AG20443 (cell line): ENCODE measurements around the gene CTNNA3.

Experiments used
- DNase-seq: peaks from one replicate; pipeline ENCODE4 v3.0.0; 2012; ENCODE audit warnings: low spot score, mixed read lengths

The CTNNA3 gene

DNA sequence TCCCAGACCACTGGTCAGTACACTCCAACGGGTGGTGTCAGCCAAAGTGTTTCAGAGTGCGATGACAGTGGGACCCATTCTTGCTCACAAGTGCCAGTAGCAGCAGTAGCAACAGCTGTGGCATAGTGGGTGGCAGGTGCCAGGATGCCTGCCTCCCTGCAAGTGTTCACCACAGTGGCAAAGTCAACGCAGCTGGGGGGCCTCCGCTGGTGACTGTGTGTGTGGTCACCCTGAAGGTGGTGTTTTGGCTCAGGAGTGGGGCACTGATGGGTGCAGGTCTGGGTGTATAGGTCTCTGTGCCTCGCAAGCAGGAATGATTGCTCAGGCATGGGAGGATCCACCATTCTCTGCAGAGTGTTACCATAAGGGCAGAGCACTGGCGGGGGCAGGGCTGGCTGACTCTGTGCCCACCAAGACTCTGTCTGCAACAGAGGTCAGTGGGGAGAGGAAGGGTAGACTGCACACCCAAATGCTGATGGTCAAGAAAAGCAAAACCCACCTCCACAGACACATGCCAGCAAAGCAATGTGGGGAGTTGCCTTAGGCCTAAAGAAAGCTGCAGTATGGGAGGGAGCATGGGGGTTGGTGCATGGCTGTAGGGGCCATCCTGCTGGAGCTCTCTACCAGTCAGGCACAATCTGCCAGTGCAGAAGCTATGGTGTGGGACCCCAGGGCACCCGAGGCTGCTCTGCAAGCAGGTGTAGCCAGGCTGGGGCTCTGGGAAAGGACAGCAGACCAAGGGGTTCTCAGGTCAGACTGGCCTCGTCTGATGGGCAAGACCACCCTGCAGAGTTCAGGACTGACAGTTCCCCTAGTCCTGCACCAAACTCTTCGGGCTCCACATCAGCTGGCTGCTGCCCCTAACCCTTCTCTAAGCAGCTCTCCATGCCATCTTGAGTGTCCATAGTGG is 368.1 kb downstream of the CTNNA3 start:
- no peak for DNase-seq

DNA sequence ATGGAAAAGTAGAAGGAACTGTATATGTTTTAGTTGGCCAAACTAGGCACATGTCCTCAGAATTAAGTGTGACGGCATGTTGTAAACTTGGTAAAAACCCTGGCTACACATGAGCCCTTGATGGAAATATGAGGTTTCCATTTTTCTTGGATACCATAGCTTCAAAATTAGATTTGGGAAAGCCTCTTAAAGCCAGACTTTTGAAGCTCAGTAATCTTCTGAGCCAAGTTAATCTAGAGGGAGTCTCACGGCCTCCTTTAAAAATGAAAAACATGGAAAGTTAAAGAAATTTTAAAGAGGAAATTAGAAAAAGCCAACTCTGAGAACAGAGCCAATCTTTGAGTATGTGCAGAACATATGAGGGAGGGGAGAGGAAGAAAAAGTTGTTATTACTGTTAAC is 376.0 kb downstream of the CTNNA3 start:
- DNase-seq: no peak

DNA sequence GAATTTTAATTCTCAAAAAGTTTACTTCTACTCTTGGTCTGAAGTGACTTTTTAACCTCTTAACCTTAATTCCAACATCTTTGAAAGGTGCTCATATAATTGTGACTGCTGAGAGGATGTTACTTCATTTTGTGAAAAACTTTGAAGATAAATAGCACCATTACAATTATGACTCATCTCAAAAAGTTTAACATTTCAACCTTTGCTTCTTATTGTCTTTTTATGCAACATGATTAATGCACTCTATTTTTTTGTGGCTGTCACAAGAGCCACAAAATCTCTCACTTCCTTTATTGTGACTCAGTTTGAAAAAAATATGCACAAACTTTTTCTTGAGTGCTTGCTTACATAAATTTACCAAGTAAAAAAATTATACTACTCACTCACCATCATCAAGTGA is 387.1 kb downstream of the CTNNA3 start:
- no peak for DNase-seq

DNA sequence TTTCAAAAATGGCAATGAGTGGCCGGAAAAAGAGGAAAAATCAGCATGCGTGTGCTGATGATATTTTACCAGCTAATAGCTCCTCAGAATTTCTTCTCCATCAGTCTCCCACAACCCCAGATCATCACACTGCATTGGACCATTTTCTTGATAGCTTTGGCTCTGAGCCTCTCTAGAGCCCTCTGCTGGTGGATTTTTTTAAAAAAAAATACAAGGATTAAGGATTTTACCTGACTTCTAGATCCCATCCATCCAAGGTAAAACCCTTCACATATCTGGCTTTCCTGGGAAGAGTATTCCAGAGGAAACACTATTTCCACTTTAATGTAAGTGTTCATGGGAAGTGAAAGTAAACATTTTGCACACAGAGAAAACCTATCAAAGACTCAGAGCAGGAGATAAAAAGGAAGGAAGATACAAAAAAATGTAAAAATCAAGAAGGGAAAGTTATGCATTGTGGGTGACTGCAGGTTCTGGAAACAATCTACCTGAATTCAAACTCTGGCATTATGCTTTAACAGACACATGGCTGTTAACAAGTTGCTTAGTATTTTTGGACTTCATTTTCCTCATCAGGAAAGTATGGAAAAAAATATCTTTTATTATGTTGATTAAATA is 389.3 kb downstream of the CTNNA3 start:
- DNase-seq: peak; percentile 8

DNA sequence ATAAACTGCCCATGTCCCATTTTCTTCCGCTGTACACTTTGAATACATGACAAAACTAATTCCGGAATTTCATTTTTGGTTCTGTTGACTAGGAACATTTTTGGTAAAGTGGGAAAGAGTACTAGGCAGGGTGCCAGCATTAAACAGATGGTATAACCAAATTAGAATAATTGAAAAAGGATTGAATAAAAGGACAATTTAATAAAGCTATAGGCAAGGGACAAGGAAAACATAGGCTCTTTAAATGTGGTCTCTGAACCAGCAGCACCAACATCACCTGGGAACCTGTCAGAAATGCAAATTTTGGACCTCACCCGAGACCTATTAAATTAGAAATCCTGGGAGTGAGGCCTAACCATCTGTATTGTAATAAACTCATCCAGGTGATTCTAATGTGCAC is 393.3 kb downstream of the CTNNA3 start:
- DNase-seq: no peak

DNA sequence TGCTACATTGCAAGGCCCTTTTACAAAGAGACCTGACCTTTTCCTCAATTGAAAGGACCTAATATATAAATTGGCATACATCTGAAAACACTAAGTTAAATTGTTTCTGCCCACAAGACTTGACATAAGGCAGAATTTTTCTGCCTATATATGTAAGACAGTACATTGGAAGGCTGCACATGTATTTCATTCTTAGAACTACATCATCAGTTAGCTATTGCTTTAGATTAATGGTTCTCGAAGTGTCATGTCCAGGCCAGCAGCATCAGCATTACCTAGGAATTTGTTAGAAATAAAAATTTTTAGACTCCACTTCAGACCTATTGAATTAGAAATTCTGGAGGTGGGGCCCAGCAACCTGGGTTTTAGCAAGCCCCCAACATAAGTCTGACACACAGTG is 396.2 kb downstream of the CTNNA3 start:
- no peak for DNase-seq

DNA sequence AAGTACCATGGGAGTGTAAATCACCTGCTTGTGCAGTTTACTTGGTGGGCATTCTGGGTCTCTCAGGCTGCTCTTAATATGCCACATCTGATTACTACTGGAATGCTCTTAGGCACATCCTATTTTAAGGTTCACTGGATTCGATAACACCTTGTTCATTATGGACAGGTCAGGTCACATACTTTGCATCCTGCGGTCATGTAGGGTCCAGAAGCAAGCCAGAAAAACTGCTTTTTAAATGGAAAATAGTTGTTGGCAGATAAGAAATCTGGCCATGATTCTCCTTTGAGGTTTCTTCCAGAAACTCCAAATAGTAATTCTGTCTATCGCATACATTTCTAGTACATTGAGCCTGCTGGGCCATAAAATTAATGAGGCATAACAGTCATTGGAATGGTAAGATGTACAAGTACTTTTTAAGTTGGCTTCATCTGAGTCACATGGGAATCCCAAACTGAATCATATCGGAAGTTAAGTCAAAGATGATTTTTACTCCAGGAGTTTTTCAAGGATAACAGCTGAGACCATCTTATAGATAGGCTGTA is 398.3 kb downstream of the CTNNA3 start:
- no peak for DNase-seq

DNA sequence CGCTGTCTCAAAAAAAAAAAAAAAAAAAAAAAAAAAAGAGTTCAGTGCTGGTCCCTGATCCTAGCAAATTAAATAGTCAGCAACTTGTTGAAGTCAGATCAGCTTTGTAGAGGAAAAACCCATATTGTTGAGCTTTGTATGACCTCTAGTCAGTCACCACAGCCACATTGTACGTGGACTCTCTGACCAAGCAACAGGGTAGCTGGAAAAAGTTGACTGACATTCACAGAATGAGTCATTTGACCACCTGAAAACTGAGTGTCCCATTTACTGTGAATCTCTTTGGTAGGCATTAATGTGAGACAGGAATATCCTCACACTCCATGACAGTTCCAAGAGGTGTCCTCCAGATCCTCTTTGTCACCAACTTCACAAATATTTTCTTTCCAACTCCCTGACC is 399.1 kb downstream of the CTNNA3 start:
- DNase-seq: no peak

DNA sequence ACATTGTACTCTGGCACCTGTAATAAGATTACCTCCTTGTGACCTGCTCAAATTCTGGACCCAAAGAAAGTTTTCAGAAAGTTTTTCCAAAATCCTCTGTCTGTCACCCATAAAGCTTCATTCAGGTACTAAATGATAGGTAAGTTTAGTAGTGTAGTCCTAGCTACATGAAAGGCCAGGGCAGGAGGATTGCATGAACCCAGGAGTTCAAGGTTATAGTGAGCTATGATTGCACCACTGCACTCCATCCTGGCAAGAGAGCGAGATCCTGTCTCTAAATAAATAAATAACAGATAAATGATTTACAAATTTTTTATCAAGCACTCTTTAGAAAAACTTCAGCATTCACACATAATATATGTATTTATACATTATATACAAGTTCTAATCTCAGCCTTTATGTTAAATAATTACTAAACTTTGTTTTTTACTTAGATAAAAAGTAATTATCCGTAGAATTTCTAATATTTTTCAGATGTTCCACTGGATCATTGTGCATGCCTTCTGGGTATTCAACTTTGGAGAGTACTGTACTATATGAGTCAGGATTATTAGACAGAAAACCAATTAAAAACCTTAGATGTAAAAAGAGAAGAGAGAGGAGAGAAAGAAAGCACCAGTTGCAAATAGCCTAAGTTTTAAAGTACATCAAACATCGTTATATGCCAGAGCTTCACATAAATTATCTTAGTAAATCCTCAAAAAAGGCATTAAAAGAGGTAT is 407.1 kb downstream of the CTNNA3 start:
- DNase-seq: no peak

DNA sequence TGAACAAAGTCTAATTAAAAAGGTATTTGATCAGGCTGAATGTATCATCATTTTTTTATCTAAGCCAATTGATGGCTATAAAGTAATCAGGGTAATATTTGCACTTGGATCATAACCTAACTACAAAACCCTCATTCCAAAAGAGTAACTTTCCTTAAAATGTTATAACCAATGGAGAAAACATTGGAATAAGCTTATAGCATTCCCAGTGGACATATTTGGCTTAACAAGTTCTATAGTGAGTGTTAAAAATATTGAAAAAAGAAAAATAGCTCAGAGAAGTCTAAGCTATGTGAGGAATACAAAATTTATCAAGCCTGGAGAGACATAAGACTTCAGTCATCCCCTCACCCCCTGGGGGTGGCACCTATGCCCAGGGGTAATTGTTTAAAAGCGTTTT is 411.4 kb downstream of the CTNNA3 start:
- no peak for DNase-seq

DNA sequence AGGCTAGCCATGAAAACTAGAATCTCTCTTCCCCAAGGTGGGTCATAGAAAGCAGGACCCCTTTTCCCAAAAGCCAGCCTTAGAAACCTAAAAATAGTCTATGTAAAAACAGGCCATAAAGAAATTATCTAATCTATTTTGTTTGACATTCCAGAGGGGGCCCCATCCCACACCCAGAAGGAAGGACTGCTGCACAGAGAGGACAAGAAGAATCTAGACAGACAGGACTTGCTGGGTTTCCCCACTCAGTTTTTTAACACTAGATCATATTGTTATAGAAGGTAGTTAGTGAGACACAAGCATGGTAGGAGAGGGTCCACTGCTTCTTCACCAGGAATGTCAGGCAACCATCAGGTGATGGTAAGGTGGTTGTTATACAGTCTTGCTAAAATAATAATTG is 413.1 kb downstream of the CTNNA3 start:
- DNase-seq: no peak

DNA sequence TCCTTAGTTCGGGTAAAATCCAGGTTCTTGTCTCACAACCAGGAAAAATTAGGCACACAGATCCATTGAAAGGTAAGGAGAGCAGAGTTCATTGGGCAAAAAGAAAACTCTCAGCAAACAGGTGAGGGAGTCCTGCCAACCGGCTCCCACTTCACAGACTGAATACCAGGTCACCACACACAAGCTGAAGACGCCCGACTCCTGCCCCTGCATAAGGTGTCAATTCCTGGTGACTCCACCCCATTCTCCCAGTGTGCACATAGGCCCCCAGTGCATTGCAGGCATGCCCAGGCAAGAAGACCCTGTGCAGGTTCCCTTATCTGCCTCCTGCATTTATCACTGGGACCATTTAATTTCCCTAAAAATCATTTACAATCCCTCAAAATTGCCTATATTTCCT is 415.6 kb downstream of the CTNNA3 start:
- DNase-seq: no peak

DNA sequence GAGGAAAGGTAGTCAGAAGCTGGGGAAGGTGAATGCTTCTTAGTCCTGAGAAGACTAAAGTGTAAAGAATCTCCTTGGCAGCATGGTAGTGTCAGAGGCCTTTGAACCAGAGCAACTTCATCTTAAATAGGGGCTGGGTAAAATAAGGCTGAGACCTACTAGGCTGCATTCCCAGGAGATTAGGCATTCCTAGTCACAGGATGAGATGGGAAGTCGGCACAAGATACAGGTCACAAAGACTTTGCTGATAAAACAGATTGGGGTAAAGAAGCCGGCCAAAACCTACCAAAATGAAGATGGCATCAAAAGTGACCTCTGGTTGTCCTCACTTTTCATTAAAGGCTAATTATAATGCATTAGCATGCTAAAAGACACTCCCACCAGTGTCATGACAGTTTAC is 418.6 kb downstream of the CTNNA3 start:
- no peak for DNase-seq

DNA sequence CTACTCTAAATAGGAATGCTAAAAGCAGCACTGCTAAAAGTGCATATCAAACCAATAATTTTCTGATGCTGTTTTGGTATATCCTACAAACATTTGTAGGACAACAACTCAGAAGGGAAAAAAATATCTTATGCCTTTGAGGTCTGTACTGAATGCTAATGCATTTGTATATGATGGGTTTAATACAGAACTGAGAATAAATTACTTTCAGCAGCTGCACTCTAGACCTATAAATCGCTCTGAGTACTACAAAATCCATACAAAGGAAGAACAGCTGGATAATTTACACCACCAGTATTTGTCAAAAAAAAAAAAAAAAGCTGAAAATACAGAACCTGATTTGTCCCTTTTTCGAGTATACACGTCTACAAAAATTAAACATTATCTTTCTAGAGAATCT is 426.2 kb downstream of the CTNNA3 start:
- DNase-seq: no peak

DNA sequence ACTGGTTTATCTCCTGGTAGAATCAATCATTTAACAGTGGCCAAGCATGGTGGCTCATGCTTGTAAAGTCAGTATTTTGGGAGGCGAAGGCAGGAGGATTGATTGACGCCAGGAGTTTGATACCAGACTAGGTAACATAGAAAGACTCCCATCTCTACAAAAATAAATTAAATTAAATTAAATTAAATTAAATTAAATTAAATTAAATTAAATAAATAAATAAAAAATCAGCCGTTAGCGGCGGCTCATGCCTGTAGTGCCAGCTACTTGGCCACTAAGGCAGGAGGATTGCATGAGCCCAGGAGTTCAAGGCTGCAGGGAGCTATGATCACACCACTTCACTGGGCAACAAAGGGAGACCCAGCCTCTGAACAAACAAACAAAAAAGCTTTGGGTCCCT is 427.8 kb downstream of the CTNNA3 start:
- DNase-seq: no peak

DNA sequence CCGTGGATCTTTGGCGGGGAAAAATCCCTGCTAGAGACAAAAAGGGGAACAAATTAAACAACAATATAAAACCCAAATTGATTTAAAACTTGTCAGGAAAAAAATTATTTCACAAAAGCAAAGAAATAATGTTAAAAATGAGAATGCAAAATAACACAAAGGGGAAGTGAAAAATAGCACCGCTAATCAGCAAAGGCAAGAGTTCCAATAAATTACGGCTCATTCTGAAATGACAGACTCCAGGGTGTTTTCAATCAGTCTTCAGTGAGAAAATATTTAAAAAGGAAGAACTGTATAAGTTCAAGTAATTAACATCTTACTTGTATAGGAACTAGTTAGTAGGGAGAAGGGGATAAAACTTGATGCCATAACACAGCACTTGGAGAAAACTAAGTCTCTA is 433.3 kb downstream of the CTNNA3 start:
- no peak for DNase-seq

DNA sequence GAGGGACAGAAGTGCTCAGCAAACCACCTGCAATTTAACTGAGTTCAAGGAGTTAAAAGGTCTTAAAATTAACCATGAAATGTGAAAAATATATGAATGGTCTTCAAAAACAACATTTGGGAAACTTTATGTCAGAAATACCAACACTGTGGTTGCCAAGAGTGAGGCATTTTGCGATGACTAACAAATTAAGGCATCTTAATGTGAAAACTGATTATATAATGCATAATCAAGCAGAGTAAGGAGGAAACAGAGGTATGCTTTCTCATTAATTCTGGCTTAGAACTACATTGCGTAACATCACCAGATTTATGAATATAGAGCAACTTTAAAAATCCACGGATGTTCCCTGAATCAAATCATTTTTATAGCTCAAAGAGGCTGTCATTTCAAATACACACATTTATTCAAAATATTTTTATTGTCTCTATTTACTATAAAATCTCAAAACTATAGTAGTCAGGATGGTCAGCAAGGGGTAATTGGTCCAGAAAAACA is 434.6 kb downstream of the CTNNA3 start:
- no peak for DNase-seq

DNA sequence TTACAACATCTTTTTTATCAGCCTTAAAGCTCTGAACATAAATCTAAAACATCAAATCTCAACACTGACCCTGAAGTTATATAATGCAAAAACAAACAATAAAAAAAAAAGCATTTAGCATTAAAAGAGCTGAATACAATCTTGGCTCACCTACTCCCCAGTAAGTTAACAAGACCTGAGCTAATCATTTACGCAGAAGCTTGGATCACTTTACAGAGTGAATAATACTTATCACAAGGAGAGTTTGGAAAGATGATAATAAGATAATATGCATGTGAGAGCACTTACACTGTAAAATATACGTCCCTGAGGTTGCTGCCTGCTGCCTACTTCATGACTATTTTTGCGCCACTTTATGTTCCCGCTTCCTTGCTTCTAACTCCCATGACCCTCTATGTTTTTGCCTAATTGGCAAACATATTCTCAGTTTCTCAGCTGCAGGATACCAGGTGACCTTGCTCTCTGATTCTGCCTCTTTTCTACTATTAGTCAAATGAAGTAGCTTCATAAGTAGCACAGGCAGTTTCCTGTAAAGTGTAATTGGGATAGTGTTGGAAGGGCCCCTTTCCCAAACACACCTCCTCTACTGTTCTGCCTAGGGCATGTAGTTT is 436.6 kb downstream of the CTNNA3 start:
- no peak for DNase-seq

DNA sequence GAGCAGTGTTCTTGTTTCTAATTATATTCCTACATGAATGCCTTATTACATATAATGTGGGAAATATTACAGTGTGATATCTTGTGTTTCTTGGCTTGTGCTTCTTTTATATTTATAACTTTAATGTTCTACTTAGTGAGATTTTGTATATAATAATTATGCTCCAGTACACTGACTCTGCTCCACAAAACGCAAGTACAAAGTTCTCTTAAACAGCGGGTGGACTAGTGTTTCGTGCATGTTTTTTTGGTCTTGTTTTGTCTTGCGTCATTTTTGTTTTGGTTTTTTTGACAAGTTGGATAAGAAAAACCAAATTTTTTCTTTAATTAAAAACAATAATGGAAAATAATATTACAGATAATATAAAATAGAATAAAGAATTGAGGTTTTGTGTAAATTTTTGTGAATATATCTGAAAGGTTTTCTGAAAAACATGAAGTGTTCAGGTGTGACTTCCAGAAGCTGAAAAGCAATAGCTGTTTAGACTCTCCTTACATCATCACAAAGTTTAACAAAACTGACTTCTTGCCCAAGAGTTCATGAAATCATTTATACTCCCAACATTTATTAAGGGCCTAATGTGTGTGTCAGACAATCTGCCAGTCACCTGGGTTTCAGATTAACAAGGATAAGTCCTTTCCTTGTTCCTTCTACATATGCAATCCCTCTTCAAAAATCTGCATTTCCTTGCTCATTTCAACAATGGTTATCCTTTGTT is 438.4 kb downstream of the CTNNA3 start:
- DNase-seq: no peak

DNA sequence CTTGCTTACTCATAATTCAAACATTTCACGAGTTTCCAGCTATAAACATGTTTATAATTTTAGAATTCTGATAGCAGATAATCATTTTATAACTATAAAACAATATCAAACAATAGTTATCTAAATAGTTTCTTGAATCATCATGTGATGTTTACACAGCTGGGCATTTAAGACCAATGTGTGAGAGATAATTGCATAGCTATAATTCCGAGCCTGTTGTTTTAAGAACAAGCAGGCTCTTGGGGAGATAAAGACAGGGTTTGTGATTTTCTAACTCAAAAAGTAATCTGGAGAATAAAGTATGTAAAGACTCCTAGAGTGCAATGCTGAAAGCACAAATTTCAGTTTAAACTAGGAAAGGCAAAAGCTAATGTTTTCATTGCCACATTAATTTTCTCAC is 439.0 kb downstream of the CTNNA3 start:
- DNase-seq: no peak

DNA sequence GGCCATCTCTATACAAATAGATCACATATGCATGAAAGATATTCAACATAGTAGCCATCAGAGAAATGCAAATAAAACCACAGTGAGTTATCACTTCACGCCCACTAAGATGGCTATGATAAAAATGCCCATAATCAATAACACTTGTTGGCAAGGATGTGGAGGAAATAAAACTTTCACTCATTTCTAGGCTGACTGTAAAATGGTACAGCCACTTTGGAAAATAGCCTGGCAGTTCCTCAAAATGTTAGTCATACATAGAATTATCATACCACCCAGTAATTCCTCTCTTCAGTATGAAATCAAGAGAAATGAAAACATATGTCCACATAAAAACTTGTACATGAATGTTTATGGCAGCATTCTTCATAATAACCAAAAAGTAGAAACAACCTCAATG is 445.3 kb downstream of the CTNNA3 start:
- DNase-seq: no peak
